DOHH2 (cell line): Measurements from ENCODE around the gene AGTRAP.

ENCODE experiments used
- H3F3A ChIP-seq: fragments of 200-600 bp; sonication (generic), shearing (Covaris generic); 2 replicates; pipeline ENCODE4 v1.6.0; 2016; ENCODE audit warnings: antibody characterized with exemption, mild to moderate bottlenecking; ENCODE audit not compliant: control insufficient read depth, insufficient read depth
- H3K27ac ChIP-seq: fragments of 200-600 bp; sonication (generic); 2 replicates; pipeline ENCODE4 v1.5.1; 2014; ENCODE audit warnings: low read depth, mild to moderate bottlenecking, low read length, moderate library complexity
- H3K27me3 ChIP-seq: fragments of 200-600 bp; sonication (generic); 2 replicates; pipeline ENCODE4 v1.6.1; 2014; ENCODE audit warnings: mild to moderate bottlenecking, low read length, mixed read lengths; ENCODE audit not compliant: control insufficient read depth
- H3K36me3 ChIP-seq: fragments of 200-600 bp; sonication (generic); 2 replicates; pipeline ENCODE4 v1.6.1; 2014; ENCODE audit warnings: mild to moderate bottlenecking, low read length, moderate library complexity, mixed read lengths; ENCODE audit not compliant: control insufficient read depth
- H3K4me1 ChIP-seq: fragments of 200-600 bp; sonication (generic); 2 replicates; pipeline ENCODE4 v1.6.1; 2014; ENCODE audit warnings: mild to moderate bottlenecking, low read length, mixed read lengths; ENCODE audit not compliant: control insufficient read depth
- H3K4me2 ChIP-seq: fragments of 200-600 bp; sonication (generic); 2 replicates; pipeline ENCODE4 v1.6.0; 2014; ENCODE audit warnings: mild to moderate bottlenecking, low read length, moderate library complexity
- H3K4me3 ChIP-seq: fragments of 200-600 bp; sonication (generic); 2 replicates; pipeline ENCODE4 v1.5.1; 2014; ENCODE audit warnings: mild to moderate bottlenecking, low read length, mixed read lengths
- H3K79me2 ChIP-seq: fragments of 200-600 bp; sonication (generic); 2 replicates; pipeline ENCODE4 v1.6.1; 2014; ENCODE audit warnings: mild to moderate bottlenecking, low read length, mixed read lengths; ENCODE audit not compliant: control insufficient read depth
- H3K9me2 ChIP-seq: fragments of 200-600 bp; sonication (generic); replicated peaks from 2 replicates; pipeline ENCODE4 v1.6.1; 2014; ENCODE audit warnings: mild to moderate bottlenecking, low read length, mixed read lengths; ENCODE audit not compliant: control insufficient read depth
- H3K9me3 ChIP-seq: fragments of 200-600 bp; sonication (generic); 2 replicates; pipeline ENCODE4 v1.6.1; 2014; ENCODE audit warnings: antibody characterized with exemption, low read length, mixed read lengths; ENCODE audit not compliant: control insufficient read depth, insufficient read depth
- H4K20me1 ChIP-seq: fragments of 200-600 bp; sonication (generic); 2 replicates; pipeline ENCODE4 v1.6.0; 2014; ENCODE audit warnings: low read depth, mild to moderate bottlenecking, antibody characterized with exemption, low read length, moderate library complexity; ENCODE audit not compliant: control insufficient read depth, insufficient read depth
- EZH2phosphoT487 ChIP-seq: fragments of 200-600 bp; sonication (generic); IDR thresholded peaks from 2 replicates; pipeline ENCODE4 v1.6.1; 2017; ENCODE audit warnings: borderline replicate concordance, mild to moderate bottlenecking, antibody characterized with exemption, low read length, moderate library complexity, mixed read lengths
- TF ChIP-seq, protein P1 (sequence below): fragments of 200-600 bp; sonication (generic); IDR thresholded peaks from one replicate; pipeline ENCODE4 v1.5.1; 2014; ENCODE audit warnings: antibody characterized with exemption, mild to moderate bottlenecking, low read depth, low read length; ENCODE audit not compliant: poor library complexity, severe bottlenecking

Gene AGTRAP

DNA sequence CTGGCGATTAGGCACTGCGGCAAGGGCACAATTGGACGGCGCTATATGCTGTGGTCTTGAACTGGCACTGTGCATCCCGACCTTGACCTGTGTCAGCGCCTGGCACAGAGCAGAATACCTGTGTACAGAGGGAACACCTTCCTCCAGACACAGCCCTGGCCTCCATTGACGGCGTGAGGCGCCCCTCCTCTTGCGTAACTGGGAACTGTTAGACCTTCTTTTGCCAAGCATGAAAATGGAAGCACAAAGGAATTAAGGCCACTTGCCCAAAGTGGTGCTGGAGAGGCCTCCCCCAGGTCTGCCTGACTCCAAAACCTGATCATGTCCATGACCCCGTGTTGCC lies 6.8 kb upstream of the AGTRAP start:
- no peaks in the 10 kb centered on the region for H3K36me3 ChIP-seq
- H3K27ac ChIP-seq, result no peak overlapping the region
- no peak for TF ChIP-seq EZH2phosphoT487
- TF ChIP-seq, protein P1, sequence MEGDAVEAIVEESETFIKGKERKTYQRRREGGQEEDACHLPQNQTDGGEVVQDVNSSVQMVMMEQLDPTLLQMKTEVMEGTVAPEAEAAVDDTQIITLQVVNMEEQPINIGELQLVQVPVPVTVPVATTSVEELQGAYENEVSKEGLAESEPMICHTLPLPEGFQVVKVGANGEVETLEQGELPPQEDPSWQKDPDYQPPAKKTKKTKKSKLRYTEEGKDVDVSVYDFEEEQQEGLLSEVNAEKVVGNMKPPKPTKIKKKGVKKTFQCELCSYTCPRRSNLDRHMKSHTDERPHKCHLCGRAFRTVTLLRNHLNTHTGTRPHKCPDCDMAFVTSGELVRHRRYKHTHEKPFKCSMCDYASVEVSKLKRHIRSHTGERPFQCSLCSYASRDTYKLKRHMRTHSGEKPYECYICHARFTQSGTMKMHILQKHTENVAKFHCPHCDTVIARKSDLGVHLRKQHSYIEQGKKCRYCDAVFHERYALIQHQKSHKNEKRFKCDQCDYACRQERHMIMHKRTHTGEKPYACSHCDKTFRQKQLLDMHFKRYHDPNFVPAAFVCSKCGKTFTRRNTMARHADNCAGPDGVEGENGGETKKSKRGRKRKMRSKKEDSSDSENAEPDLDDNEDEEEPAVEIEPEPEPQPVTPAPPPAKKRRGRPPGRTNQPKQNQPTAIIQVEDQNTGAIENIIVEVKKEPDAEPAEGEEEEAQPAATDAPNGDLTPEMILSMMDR, result no peak
- H3F3A ChIP-seq, result no peaks in the 10 kb centered on the region
- no peaks in the 10 kb centered on the region for H3K79me2 ChIP-seq
- H3K9me3 ChIP-seq, result no peaks in the 10 kb centered on the region
- H3K9me2 ChIP-seq, result no peaks in the 10 kb centered on the region
- no peak overlapping the region for H3K4me2 ChIP-seq
- peaks cover 28% of the 10 kb centered on the region for H3K4me1 ChIP-seq
- H4K20me1 ChIP-seq, result no peaks in the 10 kb centered on the region
- no peak overlapping the region for H3K4me3 ChIP-seq
- H3K27me3 ChIP-seq, result peaks cover 2% of the 10 kb centered on the region; the same call in 1 of the 2 replicates

DNA sequence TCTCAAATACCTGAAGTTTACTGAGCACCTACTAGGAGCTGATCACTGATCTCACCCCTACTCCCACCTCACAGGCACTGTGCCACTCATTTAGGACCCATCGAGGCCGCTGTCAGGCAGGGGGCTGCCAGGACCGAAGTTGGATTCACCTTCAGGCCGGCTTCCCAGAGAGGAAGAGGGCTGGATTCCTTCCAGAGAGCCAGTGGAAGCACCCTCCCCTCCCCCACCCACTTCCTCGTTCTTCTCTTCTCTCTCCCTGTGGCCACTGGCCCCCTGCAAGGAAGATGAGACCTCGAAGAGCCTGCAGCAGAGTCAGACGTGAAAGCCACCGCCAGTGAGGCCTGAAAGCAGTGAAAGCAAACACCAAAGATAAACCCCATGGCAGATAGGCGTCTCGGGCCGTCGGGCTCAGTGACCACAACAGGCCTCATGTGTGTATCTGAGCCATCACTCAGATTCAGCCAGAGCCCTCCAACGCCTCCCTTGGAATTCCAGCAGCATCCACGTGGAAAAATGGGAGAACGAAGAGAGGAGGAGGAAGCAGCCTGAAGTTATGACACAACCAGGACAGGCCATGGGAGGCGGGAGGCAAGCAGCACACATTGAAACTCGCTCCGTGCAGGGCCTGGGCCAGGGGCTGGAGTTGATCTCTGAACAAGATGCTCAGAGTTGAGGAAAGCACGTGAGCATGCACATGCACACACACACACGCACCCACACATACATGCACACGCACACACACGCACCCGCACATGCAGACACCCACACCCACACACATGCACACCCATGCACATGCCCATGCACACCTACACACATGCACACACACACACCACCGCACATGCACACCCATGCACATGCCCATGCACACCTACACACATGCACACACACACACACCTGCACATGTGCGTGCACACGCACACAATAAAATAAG lies 6.2 kb upstream of the AGTRAP start:
- Histone ChIP-seq H3F3A (no peaks in the 10 kb centered on the region), H3K27ac (no peak overlapping the region), H3K36me3 (no peaks in the 10 kb centered on the region), H3K9me3 (no peaks in the 10 kb centered on the region), H3K4me2 (peak overlapping the region; percentile 74), H3K79me2 (no peaks in the 10 kb centered on the region), H3K4me3 (peak overlapping the region; percentile 65), H3K4me1 (peaks cover 28% of the 10 kb centered on the region), H3K27me3 (no peaks in the 10 kb centered on the region), H3K9me2 (no peaks in the 10 kb centered on the region), H4K20me1 (no peaks in the 10 kb centered on the region)
- TF ChIP-seq, protein P1, result no peak
- no peak for TF ChIP-seq EZH2phosphoT487

DNA sequence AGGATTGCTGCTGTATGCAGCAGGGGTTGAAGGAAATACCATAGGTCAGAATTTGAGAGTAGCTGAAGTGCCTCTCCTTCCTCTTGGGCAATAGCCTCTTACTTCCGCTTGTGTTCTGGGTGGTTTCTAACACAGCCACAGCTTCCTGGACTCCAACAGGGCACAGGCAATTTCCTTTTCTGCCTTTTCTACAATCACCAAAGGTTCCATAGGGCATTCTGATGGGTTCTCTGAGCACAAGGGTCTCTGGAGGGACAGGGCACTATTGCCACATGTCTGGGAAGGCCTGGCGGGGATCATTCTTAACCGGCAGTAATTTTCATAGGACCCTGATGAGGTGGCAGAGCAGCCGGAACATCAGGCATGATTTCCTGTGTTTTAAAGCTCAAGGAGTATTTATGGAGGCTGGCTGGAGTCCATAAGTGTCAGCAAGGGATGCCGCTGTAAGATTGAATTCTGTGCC lies 5.5 kb upstream of the AGTRAP start:
- H3K79me2 ChIP-seq, result no peaks in the 10 kb centered on the region
- H3K27ac ChIP-seq, result peak overlapping the region; percentile 39; the same call in 1 of the 2 replicates
- H4K20me1 ChIP-seq, result no peaks in the 10 kb centered on the region
- no peaks in the 10 kb centered on the region for H3K9me3 ChIP-seq
- TF ChIP-seq, protein P1, result no peak
- TF ChIP-seq EZH2phosphoT487, result no peak
- H3K9me2 ChIP-seq, result no peaks in the 10 kb centered on the region
- H3K36me3 ChIP-seq, result no peaks in the 10 kb centered on the region
- H3K4me1 ChIP-seq, result peaks cover 30% of the 10 kb centered on the region
- peaks cover 2% of the 10 kb centered on the region for H3F3A ChIP-seq
- H3K27me3 ChIP-seq, result no peaks in the 10 kb centered on the region
- peak overlapping the region; percentile 74 for H3K4me2 ChIP-seq
- H3K4me3 ChIP-seq, result peak overlapping the region; percentile 65
